ENCODE results near the gene PTPRG. TPM values are rescaled to one million over a fixed set of nuclear protein-coding genes. Genes with fewer than 3 reads are reported as not detected.

The PTPRG gene
- total RNA-seq, 2 donors from 2014 or later: 23.9 to 31.6 TPM

GRCh38 chr3:61733876-61734275, 172.5 kb downstream of the PTPRG start:
- peaks cover 19% of the 10 kb centered on the region for H3K4me1 ChIP-seq
- DNase-seq: no peak
- H3K9me3 ChIP-seq: no peaks in the 10 kb centered on the region
- no peak for TF ChIP-seq POLR2A (IDR thresholded peaks at IDR 0.05)
- no peak for TF ChIP-seq CTCF (IDR thresholded peaks at IDR 0.05)
- no peak overlapping the region for H3K4me3 ChIP-seq
- 76 to 94% methylated on average over 6 of the region's 6 CpGs for WGBS, 2 donors
- intact Hi-C loops (cut with DNase I): no loop called here
- H3K27me3 ChIP-seq: no peaks in the 10 kb centered on the region
- no peak overlapping the region for H3K27ac ChIP-seq
- H3K36me3 ChIP-seq (replicated peaks in 1 of 2; ENCODE audit: insufficient read depth in 1 of 2, low read depth in 2 of 2): no peaks in the 10 kb centered on the region
- no peak for ATAC-seq

GRCh38 chr3:61734749-61735686, 173.6 kb downstream of the PTPRG start:
- TF ChIP-seq POLR2A (IDR thresholded peaks at IDR 0.05) (no peak), CTCF (IDR thresholded peaks at IDR 0.05) (no peak)
- H3K27me3 ChIP-seq: no peaks in the 10 kb centered on the region
- H3K9me3 ChIP-seq: no peaks in the 10 kb centered on the region
- H3K36me3 ChIP-seq (replicated peaks in 1 of 2; ENCODE audit: insufficient read depth in 1 of 2, low read depth in 2 of 2): no peaks in the 10 kb centered on the region
- H3K27ac ChIP-seq: no peak overlapping the region
- H3K4me3 ChIP-seq: no peak overlapping the region
- intact Hi-C loops (cut with DNase I): no loop called here
- WGBS, 2 donors: 77 to 83% methylated on average over 6 of the region's 6 CpGs
- peaks cover 9% of the 10 kb centered on the region for H3K4me1 ChIP-seq
- ATAC-seq (no peak), DNase-seq (no peak)

GRCh38 chr3:61736506-61736905, 175.1 kb downstream of the PTPRG start:
- intact Hi-C loops (cut with DNase I): no loop called here
- no peak for ATAC-seq
- Histone ChIP-seq H3K9me3 (no peaks in the 10 kb centered on the region), H3K27ac (no peak overlapping the region), H3K27me3 (no peaks in the 10 kb centered on the region), H3K36me3 (replicated peaks in 1 of 2; ENCODE audit: insufficient read depth in 1 of 2, low read depth in 2 of 2) (no peaks in the 10 kb centered on the region), H3K4me3 (no peak overlapping the region), H3K4me1 (no peaks in the 10 kb centered on the region)
- no peak for DNase-seq
- 92 to 95% methylated on average over 5 of the region's 5 CpGs for WGBS, 2 donors
- TF ChIP-seq CTCF (IDR thresholded peaks at IDR 0.05) (no peak), POLR2A (IDR thresholded peaks at IDR 0.05) (no peak)

- H3K27me3 ChIP-seq: no peaks in the 10 kb centered on the region
- H3K9me3 ChIP-seq: no peaks in the 10 kb centered on the region
- no peak for ATAC-seq
- H3K4me3 ChIP-seq: no peak overlapping the region
- intact Hi-C loops (cut with DNase I): no loop called here
- no peaks in the 10 kb centered on the region for H3K4me1 ChIP-seq
- TF ChIP-seq CTCF (IDR thresholded peaks at IDR 0.05): no peak
- TF ChIP-seq POLR2A (IDR thresholded peaks at IDR 0.05): no peak
- H3K36me3 ChIP-seq (replicated peaks in 1 of 2; ENCODE audit: insufficient read depth in 1 of 2, low read depth in 2 of 2): no peaks in the 10 kb centered on the region
- WGBS, 2 donors: 95% methylated on average over 1 of the region's 1 CpG
- DNase-seq: no peak
- no peak overlapping the region for H3K27ac ChIP-seq
These were observed 178.3 kb downstream of the PTPRG start for GRCh38 chr3:61739640-61740039.

- DNase-seq (no peak), ATAC-seq (no peak)
- Histone ChIP-seq H3K9me3 (no peaks in the 10 kb centered on the region), H3K4me3 (no peak overlapping the region), H3K4me1 (no peaks in the 10 kb centered on the region), H3K36me3 (replicated peaks in 1 of 2; ENCODE audit: insufficient read depth in 1 of 2, low read depth in 2 of 2) (no peaks in the 10 kb centered on the region), H3K27me3 (no peaks in the 10 kb centered on the region), H3K27ac (no peak overlapping the region)
- intact Hi-C loops (cut with DNase I): no loop called here
- 60 to 64% methylated on average over 1 of the region's 1 CpG for WGBS, 2 donors
- TF ChIP-seq CTCF (IDR thresholded peaks at IDR 0.05) (no peak), POLR2A (IDR thresholded peaks at IDR 0.05) (no peak)
These were observed 179.1 kb downstream of the PTPRG start for GRCh38 chr3:61740494-61740893.

Measured in body of pancreas (tissue), 4 donors.